Prostate gland (tissue), 2 donors: Measurements from ENCODE around the gene CD86. TPM values are rescaled to one million over a fixed set of nuclear protein-coding genes. Genes with fewer than 3 reads are reported as not detected.

ENCODE experiments used
- DNase-seq: peaks from one replicate; pipeline ENCODE4 v3.0.0-alpha.2; 2019; ENCODE audit warnings: low spot score
- H3K27ac ChIP-seq, 2 donors: fragments of 200-600 bp; sonication (generic); 2 replicates each; pipeline ENCODE4 v1.5.1; 2017 to 2019
- H3K27me3 ChIP-seq: fragments of 200-600 bp; sonication (generic); replicated peaks from 2 replicates; pipeline ENCODE4 v1.5.1; 2019; ENCODE audit not compliant: insufficient read depth
- H3K36me3 ChIP-seq, 2 donors: fragments of 200-600 bp; sonication (generic); 1 replicate in 1 of 2; 2 replicates in 1 of 2; pipeline versions ENCODE4 v1.5.1 to v1.8.1; 2017 to 2019
- H3K4me1 ChIP-seq: fragments of 200-600 bp; sonication (generic); replicated peaks from 2 replicates; pipeline ENCODE4 v1.5.1; 2019
- H3K4me3 ChIP-seq, 2 donors: fragments of 200-600 bp; sonication (generic); 2 replicates each; pipeline ENCODE4 v1.5.1; 2017 to 2019
- H3K9me3 ChIP-seq: fragments of 200-600 bp; sonication (generic); 2 replicates; pipeline ENCODE4 v1.5.1; 2017
- POLR2A ChIP-seq: fragments of 450-650 bp; IDR thresholded peaks from one replicate; pipeline ENCODE4 v1.6.1; 2016; ENCODE audit warnings: antibody characterized with exemption, mild to moderate bottlenecking
- POLR2AphosphoS5 ChIP-seq: sonication (generic); formaldehyde crosslinking; IDR thresholded peaks from one replicate; pipeline ENCODE4 v1.6.1; 2017; ENCODE audit warnings: antibody characterized with exemption
- WGBS: methylation state at CpG from one replicate; pipeline ENCODE4 v1.1.5; 2018; 5-methylcytosine and 5-hydroxymethylcytosine counted together
- intact Hi-C: fragments of 100-400 bp; cut with DNase I; formaldehyde crosslinking; loops from one replicate; pipeline ENCODE4 v1.14.2; 2022
- total RNA-seq, 2 donors: library from RNA; depleted of rRNA; stranded (reverse); fragments of >200 nt; gene quantifications; one replicate each; pipeline ENCODE4 v1.1.0, GENCODE V29; 2016
- TF ChIP-seq, protein P1 (sequence below), 4 experiments: fragments of 200-600 bp in 2 of 4; fragments of 450-650 bp in 2 of 4; sonication (generic) in 2 of 4; IDR thresholded peaks; 1 replicate in 3 of 4; 2 replicates in 1 of 4; pipeline ENCODE4 v1.5.1; 2016 to 2019; ENCODE audit warnings: antibody characterized with exemption in 4 of 4, mild to moderate bottlenecking in 2 of 4, moderate library complexity in 2 of 4

Gene CD86
- total RNA-seq, 2 donors from 2014 or later, result 0.68 to 1.2 TPM

GRCh38 chr3:122097141-122097540 lies 42.0 kb downstream of the CD86 start:
- no peak for DNase-seq
- intact Hi-C loops, result no loop called here
- Histone ChIP-seq H3K4me1 (no peaks in the 10 kb centered on the region), H3K4me3 (no peak overlapping the region), H3K36me3 (no peaks in the 10 kb centered on the region), H3K27ac (no peak overlapping the region), H3K27me3 (no peaks in the 10 kb centered on the region), H3K9me3 (no peaks in the 10 kb centered on the region)
- WGBS, result 62% methylated on average over 3 of the region's 3 CpGs
- TF ChIP-seq POLR2AphosphoS5, result no peak
- TF ChIP-seq POLR2A, result no peak

DNA sequence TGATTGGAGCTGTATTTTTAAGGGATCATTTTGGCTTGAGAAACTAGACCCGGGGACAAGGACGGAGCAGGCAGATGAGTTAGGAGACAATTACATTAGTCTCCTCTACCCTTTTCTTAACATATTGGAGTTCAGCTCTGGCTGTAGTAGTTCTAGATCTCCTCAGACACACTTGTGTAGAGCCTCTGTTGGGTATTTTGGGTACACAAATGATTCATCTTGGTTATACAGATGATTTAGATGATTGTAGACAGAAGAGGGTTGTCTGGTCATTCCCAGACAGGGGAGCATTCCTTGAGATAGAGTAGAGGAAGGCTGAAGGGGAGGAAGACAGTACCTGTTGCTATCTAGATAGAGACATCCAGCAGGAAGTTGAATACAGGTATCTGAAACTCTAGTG lies 43.4 kb downstream of the CD86 start:
- no peak for DNase-seq
- Histone ChIP-seq H3K36me3 (no peaks in the 10 kb centered on the region), H3K27me3 (no peaks in the 10 kb centered on the region), H3K9me3 (no peaks in the 10 kb centered on the region), H3K4me3 (no peak overlapping the region), H3K27ac (no peak overlapping the region), H3K4me1 (no peaks in the 10 kb centered on the region)
- intact Hi-C loops, result no loop called here
- TF ChIP-seq POLR2AphosphoS5, result no peak
- TF ChIP-seq, protein P1, sequence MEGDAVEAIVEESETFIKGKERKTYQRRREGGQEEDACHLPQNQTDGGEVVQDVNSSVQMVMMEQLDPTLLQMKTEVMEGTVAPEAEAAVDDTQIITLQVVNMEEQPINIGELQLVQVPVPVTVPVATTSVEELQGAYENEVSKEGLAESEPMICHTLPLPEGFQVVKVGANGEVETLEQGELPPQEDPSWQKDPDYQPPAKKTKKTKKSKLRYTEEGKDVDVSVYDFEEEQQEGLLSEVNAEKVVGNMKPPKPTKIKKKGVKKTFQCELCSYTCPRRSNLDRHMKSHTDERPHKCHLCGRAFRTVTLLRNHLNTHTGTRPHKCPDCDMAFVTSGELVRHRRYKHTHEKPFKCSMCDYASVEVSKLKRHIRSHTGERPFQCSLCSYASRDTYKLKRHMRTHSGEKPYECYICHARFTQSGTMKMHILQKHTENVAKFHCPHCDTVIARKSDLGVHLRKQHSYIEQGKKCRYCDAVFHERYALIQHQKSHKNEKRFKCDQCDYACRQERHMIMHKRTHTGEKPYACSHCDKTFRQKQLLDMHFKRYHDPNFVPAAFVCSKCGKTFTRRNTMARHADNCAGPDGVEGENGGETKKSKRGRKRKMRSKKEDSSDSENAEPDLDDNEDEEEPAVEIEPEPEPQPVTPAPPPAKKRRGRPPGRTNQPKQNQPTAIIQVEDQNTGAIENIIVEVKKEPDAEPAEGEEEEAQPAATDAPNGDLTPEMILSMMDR (IDR thresholded peaks at IDR 0.05), result no peak
- no peak for TF ChIP-seq POLR2A
- 95% methylated on average over 2 of the region's 2 CpGs for WGBS

DNA sequence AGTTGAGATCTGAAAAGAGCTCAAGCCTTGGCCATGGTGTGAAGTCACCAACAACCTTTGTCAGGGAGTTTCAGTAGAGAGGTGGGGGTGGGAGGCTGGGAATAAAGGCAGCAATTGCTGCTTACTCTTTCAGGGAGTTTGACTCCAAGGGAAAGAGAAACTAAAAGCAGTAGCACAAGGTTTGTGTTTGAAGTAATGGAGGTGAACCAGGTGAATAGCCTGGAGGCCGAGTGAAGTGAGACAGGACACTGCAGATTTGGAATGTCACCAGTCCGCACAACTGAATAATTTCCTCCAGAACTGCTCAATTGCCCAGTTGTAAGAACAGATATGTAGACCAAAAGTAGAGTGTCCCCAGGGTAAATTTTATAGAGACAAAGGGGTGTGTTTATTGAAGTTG lies 44.1 kb downstream of the CD86 start:
- 60% methylated on average over 2 of the region's 2 CpGs for WGBS
- intact Hi-C loops, result no loop called here
- Histone ChIP-seq H3K27me3 (no peaks in the 10 kb centered on the region), H3K4me3 (no peak overlapping the region), H3K4me1 (no peaks in the 10 kb centered on the region), H3K27ac (no peak overlapping the region), H3K36me3 (no peaks in the 10 kb centered on the region), H3K9me3 (no peaks in the 10 kb centered on the region)
- no peak for TF ChIP-seq POLR2AphosphoS5
- TF ChIP-seq, protein P1 (IDR thresholded peaks at IDR 0.05), result no peak
- TF ChIP-seq POLR2A, result no peak
- DNase-seq, result no peak

DNA sequence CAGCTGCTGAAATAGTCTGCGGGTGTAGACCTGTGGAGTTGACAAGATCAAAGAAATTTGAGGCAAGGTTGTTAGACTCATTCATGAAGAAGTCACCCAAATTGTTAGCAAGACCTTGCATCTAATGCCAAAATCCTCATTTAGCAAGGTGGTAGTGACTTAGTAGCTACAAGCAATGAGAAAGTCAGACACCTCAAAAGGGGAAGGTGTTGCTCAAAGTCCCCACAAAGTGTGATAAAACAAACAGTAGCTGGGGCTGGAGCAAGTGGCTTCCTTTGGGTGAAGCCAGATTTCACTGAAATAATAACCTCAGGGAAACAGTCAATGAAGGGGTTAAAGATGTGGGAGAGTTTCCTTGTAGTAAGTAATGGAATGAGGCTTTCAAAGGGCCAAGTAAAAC lies 44.9 kb downstream of the CD86 start:
- Histone ChIP-seq H3K27me3 (no peaks in the 10 kb centered on the region), H3K4me1 (no peaks in the 10 kb centered on the region), H3K27ac (no peak overlapping the region), H3K36me3 (no peaks in the 10 kb centered on the region), H3K9me3 (no peaks in the 10 kb centered on the region), H3K4me3 (no peak overlapping the region)
- 75% methylated on average over 1 of the region's 1 CpG for WGBS
- TF ChIP-seq, protein P1 (IDR thresholded peaks at IDR 0.05), result no peak
- no peak for TF ChIP-seq POLR2A
- TF ChIP-seq POLR2AphosphoS5, result no peak
- intact Hi-C loops, result loop anchor here (5.0 kb wide), 1 partner anchor 257 kb away; no protein-coding TSS in a partner anchor
- no peak for DNase-seq

DNA sequence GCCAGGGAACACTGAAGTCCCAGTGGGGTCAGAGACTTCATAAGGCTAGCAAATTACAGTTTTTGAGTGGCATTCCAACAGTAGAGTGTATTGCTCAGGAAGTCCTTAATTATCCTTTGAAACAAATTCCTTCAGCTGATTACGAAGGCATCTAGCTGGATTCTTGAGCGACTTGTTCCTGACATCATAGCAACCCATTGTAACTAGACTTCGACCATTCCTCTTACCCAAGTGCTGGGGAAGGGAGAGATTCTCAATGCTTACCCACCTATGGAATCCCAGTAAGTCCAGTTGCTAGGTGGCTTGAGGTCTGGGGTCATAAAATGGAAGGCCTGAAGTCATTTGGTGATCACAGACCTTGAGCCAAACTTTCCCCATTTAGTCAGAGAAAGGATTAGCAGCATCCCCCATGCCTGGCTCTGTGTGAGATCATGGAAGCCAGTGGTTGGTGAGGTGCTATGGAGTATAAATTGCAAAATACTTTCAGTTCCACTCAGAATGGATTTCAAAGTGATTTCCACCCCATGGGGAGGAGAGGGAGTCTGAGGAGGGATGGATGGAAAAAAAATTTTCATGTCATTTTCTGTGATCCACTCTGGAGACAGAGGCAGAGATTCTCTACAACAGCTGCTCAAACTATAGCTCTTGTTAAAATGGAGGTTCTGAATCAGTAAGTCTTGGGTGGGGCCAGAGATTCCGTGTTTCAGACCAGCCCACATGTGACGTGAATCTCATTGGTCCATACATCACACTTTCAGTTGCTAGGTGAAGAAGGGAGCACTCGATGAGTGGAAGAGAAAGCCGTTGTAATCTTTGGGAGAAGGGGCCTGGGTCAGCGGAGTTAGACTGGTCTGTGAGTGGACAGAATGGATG lies 45.7 kb downstream of the CD86 start:
- DNase-seq, result no peak
- Histone ChIP-seq H3K27me3 (no peaks in the 10 kb centered on the region), H3K4me1 (no peaks in the 10 kb centered on the region), H3K4me3 (no peak overlapping the region), H3K36me3 (no peaks in the 10 kb centered on the region), H3K9me3 (no peaks in the 10 kb centered on the region), H3K27ac (no peak overlapping the region)
- intact Hi-C loops, result loop anchor here (5.0 kb wide), 1 partner anchor 256 kb away; no protein-coding TSS in a partner anchor
- TF ChIP-seq, protein P1 (IDR thresholded peaks at IDR 0.05), result no peak
- no peak for TF ChIP-seq POLR2A
- TF ChIP-seq POLR2AphosphoS5, result no peak
- 52% methylated on average over 8 of the region's 8 CpGs for WGBS
